Neural progenitor cell (in vitro differentiated cells): ENCODE measurements around the gene TLK1. TPM values are rescaled to one million over a fixed set of nuclear protein-coding genes. Genes with fewer than 3 reads are reported as not detected.
A peak's percentile ranks its signal among the peaks of the same experiment; 100 is the strongest.

ENCODE experiments used
- DNase-seq: peaks from one replicate; pipeline ENCODE4 v3.0.0-alpha.2; 2016; ENCODE audit warnings: low spot score
- H2AFZ ChIP-seq: fragments of 200-600 bp; sonication (generic); replicated peaks from 2 replicates; pipeline ENCODE4 v1.6.1; 2016; ENCODE audit warnings: antibody characterized with exemption
- H3F3A ChIP-seq: fragments of 200-600 bp; sonication (generic); 2 replicates; pipeline ENCODE4 v1.6.1; 2016; ENCODE audit warnings: antibody characterized with exemption, low read depth
- H3K27ac ChIP-seq: fragments of 200-600 bp; sonication (generic); 2 replicates; pipeline ENCODE4 v1.5.1; 2016; ENCODE audit warnings: mild to moderate bottlenecking
- H3K27me3 ChIP-seq: fragments of 200-600 bp; sonication (generic); 2 replicates; pipeline ENCODE4 v1.6.1; 2016; ENCODE audit warnings: mild to moderate bottlenecking, moderate library complexity
- H3K36me3 ChIP-seq: fragments of 200-600 bp; sonication (generic); 2 replicates; pipeline ENCODE4 v1.5.1; 2016
- H3K4me1 ChIP-seq: fragments of 200-600 bp; sonication (generic); 2 replicates; pipeline ENCODE4 v1.6.1; 2016; ENCODE audit warnings: mixed run types
- H3K4me2 ChIP-seq: fragments of 200-600 bp; sonication (generic); 2 replicates; pipeline ENCODE4 v1.6.1; 2016
- H3K4me3 ChIP-seq: fragments of 200-600 bp; sonication (generic); 2 replicates; pipeline ENCODE4 v1.5.1; 2016
- H3K79me2 ChIP-seq: fragments of 200-600 bp; sonication (generic); 2 replicates; pipeline ENCODE4 v1.6.1; 2016; ENCODE audit warnings: low read depth
- H3K9ac ChIP-seq: fragments of 200-600 bp; sonication (generic); 2 replicates; pipeline ENCODE4 v1.6.1; 2016
- H3K9me3 ChIP-seq: fragments of 200-600 bp; sonication (generic); 2 replicates; pipeline ENCODE4 v1.5.1; 2016; ENCODE audit warnings: low read depth
- H4K20me1 ChIP-seq: fragments of 200-600 bp; sonication (generic); 2 replicates; pipeline ENCODE4 v1.6.1; 2016; ENCODE audit warnings: low read depth
- H3K27ac Mint-ChIP-seq: 3 replicates; pipeline ENCODE4 v1.8.0; 2021; ENCODE audit warnings: mixed read lengths
- H3K27me3 Mint-ChIP-seq: 2 replicates; pipeline ENCODE4 v1.8.0; 2022; ENCODE audit warnings: low read depth, mild to moderate bottlenecking, inconsistent platforms, moderate library complexity, mixed read lengths; ENCODE audit not compliant: insufficient read depth
- H3K36me3 Mint-ChIP-seq: 3 replicates; pipeline ENCODE4 v1.8.0; 2021; ENCODE audit warnings: mixed read lengths
- H3K4me1 Mint-ChIP-seq: 3 replicates; pipeline ENCODE4 v1.8.0; 2021; ENCODE audit warnings: mixed read lengths
- H3K4me3 Mint-ChIP-seq: 3 replicates; pipeline ENCODE4 v1.8.0; 2021; ENCODE audit warnings: mild to moderate bottlenecking, moderate library complexity, mixed read lengths
- H3K9me3 Mint-ChIP-seq: 3 replicates; pipeline ENCODE4 v1.8.0; 2020; ENCODE audit warnings: mixed read lengths
- EZH2 ChIP-seq: fragments of 200-600 bp; sonication (generic); IDR thresholded peaks from 2 replicates; pipeline ENCODE4 v1.6.1; 2017; ENCODE audit warnings: antibody characterized with exemption, mild to moderate bottlenecking, moderate library complexity
- EZH2phosphoT487 ChIP-seq: fragments of 200-600 bp; sonication (generic); IDR thresholded peaks from 2 replicates; pipeline ENCODE4 v1.6.1; 2017; ENCODE audit warnings: antibody characterized with exemption
- total RNA-seq: library from RNA; depleted of rRNA; stranded (reverse); fragments of >200 nt; gene quantifications from 2 replicates; pipeline ENCODE4 v1.2.3, GENCODE V29; 2015; ENCODE audit warnings: low replicate concordance
- TF ChIP-seq, protein P1 (sequence below): fragments of 200-600 bp; sonication (generic); IDR thresholded peaks from 2 replicates; pipeline ENCODE4 v1.5.1; 2017; ENCODE audit warnings: antibody characterized with exemption, mild to moderate bottlenecking

Gene TLK1
- total RNA-seq, 1 donor from 2014 or later, result 31.1 TPM

DNA sequence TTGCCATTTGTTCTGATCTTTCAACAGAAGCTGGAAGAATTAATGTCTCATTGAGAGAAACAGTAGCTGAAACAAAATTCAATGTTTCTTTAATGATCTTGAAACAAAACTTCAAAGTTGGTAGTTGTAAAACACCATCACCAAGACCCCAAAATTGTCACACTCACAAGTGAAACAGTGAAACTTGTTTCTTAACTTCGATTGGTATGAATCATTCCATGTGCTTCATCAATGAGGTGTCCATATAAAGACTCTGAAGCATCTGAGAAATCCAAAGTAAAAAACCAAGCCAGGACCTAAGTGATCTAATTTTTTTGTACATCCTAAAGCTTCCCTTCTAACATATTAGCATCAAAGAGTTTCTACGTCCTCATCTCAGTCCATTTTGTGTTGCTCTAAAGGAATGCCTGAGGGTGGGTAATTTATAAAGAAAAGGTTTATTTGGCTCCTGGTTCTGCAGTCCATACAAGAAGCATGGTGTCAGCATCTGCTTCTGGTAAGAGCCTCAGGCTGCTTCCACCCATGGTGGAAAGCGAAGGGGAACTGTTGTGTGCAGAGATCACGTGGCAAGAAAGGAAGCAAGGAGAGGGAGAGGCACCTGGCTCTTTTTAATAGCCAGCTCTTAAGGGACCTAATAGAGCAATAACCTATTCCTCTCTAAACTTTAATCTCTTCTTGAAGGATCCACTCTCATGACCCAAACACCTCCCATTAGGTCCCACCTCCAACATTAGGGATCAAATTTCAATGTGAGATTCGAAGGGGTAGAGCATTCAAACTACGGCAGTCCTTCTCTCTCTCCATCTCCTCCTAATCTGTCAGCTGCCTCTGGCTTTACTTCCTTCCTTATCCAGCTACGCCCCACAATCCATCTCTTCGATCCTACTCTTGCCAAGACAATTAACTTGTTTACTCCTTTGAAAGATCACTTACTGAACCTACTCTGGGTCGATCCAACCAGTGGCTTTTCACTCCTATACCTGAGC, 20.7 kb upstream of the TLK1 start:
- H3K4me3 Mint-ChIP-seq, result no peak overlapping the region
- Histone ChIP-seq H3K36me3 (no peaks in the 10 kb centered on the region), H3K4me3 (no peak overlapping the region), H3K4me1 (peaks cover 10% of the 10 kb centered on the region), H3K27me3 (no peaks in the 10 kb centered on the region), H3K4me2 (peak overlapping the region; percentile 8), H4K20me1 (no peaks in the 10 kb centered on the region), H2AFZ (peak overlapping the region; percentile 93), H3K79me2 (no peaks in the 10 kb centered on the region), H3K27ac (no peak overlapping the region), H3K9ac (no peak overlapping the region), H3F3A (no peaks in the 10 kb centered on the region), H3K9me3 (no peaks in the 10 kb centered on the region)
- peaks cover 3% of the 10 kb centered on the region for H3K4me1 Mint-ChIP-seq
- no peak overlapping the region for H3K27ac Mint-ChIP-seq
- DNase-seq, result peak; percentile 5
- H3K27me3 Mint-ChIP-seq, result no peaks in the 10 kb centered on the region
- no peaks in the 10 kb centered on the region for H3K36me3 Mint-ChIP-seq
- TF ChIP-seq EZH2phosphoT487 (no peak), EZH2 (no peak)
- TF ChIP-seq, protein P1, sequence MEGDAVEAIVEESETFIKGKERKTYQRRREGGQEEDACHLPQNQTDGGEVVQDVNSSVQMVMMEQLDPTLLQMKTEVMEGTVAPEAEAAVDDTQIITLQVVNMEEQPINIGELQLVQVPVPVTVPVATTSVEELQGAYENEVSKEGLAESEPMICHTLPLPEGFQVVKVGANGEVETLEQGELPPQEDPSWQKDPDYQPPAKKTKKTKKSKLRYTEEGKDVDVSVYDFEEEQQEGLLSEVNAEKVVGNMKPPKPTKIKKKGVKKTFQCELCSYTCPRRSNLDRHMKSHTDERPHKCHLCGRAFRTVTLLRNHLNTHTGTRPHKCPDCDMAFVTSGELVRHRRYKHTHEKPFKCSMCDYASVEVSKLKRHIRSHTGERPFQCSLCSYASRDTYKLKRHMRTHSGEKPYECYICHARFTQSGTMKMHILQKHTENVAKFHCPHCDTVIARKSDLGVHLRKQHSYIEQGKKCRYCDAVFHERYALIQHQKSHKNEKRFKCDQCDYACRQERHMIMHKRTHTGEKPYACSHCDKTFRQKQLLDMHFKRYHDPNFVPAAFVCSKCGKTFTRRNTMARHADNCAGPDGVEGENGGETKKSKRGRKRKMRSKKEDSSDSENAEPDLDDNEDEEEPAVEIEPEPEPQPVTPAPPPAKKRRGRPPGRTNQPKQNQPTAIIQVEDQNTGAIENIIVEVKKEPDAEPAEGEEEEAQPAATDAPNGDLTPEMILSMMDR, result no peak
- no peaks in the 10 kb centered on the region for H3K9me3 Mint-ChIP-seq

DNA sequence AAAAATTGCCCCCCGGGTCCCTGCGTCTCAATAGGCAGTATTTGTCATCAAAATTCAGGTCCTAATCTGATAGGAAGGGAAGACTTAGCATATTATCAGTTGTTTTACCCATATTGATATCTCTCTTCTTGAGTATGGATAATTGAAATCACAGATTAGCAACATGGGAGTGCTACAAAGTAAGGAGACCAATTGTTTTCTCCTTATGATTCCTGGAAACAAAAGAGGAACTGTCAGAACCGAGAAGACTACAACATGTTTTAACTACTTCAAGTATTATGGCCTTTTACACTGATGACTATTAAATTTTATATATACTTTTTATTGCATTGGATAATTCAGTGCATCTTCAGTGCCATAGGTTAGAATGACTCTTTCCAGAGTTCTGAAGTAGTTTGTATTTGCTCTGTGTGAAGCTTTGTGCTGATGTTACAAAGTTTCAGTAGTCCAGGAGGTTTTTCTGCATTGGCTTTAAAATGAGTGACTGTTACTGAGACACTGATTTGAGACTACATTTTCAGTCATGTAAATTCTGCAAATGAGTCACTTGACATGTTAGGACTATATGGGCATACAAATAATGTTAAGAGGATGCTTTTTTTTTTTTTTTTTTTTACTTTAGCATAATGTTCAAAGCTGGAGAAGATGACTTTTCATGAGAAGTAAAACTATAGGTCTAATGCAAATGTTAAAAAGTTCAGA, 19.7 kb upstream of the TLK1 start:
- no peak overlapping the region for H3K27ac ChIP-seq
- Mint-ChIP-seq H3K9me3 (no peaks in the 10 kb centered on the region), H3K36me3 (no peaks in the 10 kb centered on the region), H3K27ac (no peak overlapping the region), H3K27me3 (no peaks in the 10 kb centered on the region), H3K4me3 (no peak overlapping the region), H3K4me1 (peaks cover 3% of the 10 kb centered on the region)
- no peaks in the 10 kb centered on the region for H3K9me3 ChIP-seq
- peaks cover 10% of the 10 kb centered on the region for H3K4me1 ChIP-seq
- H3K79me2 ChIP-seq, result no peaks in the 10 kb centered on the region
- H3K4me2 ChIP-seq, result no peak overlapping the region
- no peaks in the 10 kb centered on the region for H3K27me3 ChIP-seq
- no peaks in the 10 kb centered on the region for H4K20me1 ChIP-seq
- H3K36me3 ChIP-seq, result no peaks in the 10 kb centered on the region
- H3K4me3 ChIP-seq, result no peak overlapping the region
- H2AFZ ChIP-seq, result no peak overlapping the region
- DNase-seq, result no peak
- H3K9ac ChIP-seq, result no peak overlapping the region
- TF ChIP-seq EZH2 (no peak), EZH2phosphoT487 (no peak)
- TF ChIP-seq, protein P1, result no peak
- no peaks in the 10 kb centered on the region for H3F3A ChIP-seq

DNA sequence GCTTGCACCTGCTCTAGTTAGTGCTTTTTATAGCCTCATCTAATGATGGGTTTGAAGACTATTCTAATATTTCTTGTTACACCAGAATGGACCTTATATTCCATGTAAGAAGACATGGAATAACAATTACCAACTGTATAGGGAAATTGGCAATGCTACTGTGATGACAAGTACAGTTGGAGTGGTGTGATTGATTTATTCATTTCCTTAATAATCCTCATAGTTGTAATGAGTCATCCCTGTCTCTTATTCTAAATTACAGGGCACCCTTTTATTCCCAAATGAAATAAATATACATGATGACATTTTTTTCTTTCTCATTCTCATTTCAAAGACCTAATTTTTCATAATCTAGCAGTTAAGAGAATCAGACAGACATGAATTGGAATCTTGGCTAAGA, 18.3 kb upstream of the TLK1 start:
- Mint-ChIP-seq H3K4me3 (no peak overlapping the region), H3K4me1 (peaks cover 3% of the 10 kb centered on the region), H3K27me3 (no peaks in the 10 kb centered on the region), H3K9me3 (no peaks in the 10 kb centered on the region), H3K27ac (no peak overlapping the region), H3K36me3 (no peaks in the 10 kb centered on the region)
- no peaks in the 10 kb centered on the region for H3K9me3 ChIP-seq
- DNase-seq, result no peak
- H3K79me2 ChIP-seq, result no peaks in the 10 kb centered on the region
- no peak overlapping the region for H3K9ac ChIP-seq
- no peak overlapping the region for H2AFZ ChIP-seq
- no peak overlapping the region for H3K4me3 ChIP-seq
- no peaks in the 10 kb centered on the region for H4K20me1 ChIP-seq
- no peaks in the 10 kb centered on the region for H3K36me3 ChIP-seq
- no peak for TF ChIP-seq EZH2phosphoT487
- TF ChIP-seq, protein P1, result no peak
- no peak for TF ChIP-seq EZH2
- no peak overlapping the region for H3K4me2 ChIP-seq
- no peak overlapping the region for H3K27ac ChIP-seq
- no peaks in the 10 kb centered on the region for H3K27me3 ChIP-seq
- no peaks in the 10 kb centered on the region for H3F3A ChIP-seq
- peaks cover 10% of the 10 kb centered on the region for H3K4me1 ChIP-seq
